Common myeloid progenitor, CD34-positive (primary cell): Measurements from ENCODE around the gene GABARAPL1.

Experiments
- CTCF ChIA-PET: fragments of 350-600 bp; sonication (Branson Sonifier 250); formaldehyde crosslinking; loops from one replicate; lab custom pipeline; 2021; ENCODE audit warnings: antibody characterized with exemption; lab: Charles Lee
- POLR2A ChIA-PET: fragments of 350-600 bp; sonication (Branson Sonifier 250); formaldehyde crosslinking; loops from one replicate; lab custom pipeline; 2021; ENCODE audit warnings: antibody characterized with exemption; lab: Charles Lee
- DNase-seq, 3 donors: peaks; one replicate each; pipeline versions ENCODE4 v3.0.0 to v3.0.0-alpha.2; 2013
- H3K27ac ChIP-seq, 2 experiments: 1 replicate in 1 of 2; 2 replicates in 1 of 2; pipeline ENCODE4 v1.7.0; 2013; ENCODE audit warnings: inconsistent platforms in 2 of 2, low read length in 2 of 2, mild to moderate bottlenecking in 2 of 2, low read depth in 1 of 2, moderate library complexity in 1 of 2; ENCODE audit not compliant: severe bottlenecking in 2 of 2, insufficient read depth in 1 of 2, poor library complexity in 1 of 2
- H3K27me3 ChIP-seq, 5 experiments: replicated peaks in 2 of 5; 1 replicate in 3 of 5; 2 replicates in 2 of 5; pipeline versions ENCODE4 v1.6.1 to v1.7.0; 2013; ENCODE audit warnings: low read length in 4 of 5, mild to moderate bottlenecking in 2 of 5, moderate library complexity in 2 of 5, inconsistent platforms in 1 of 5; ENCODE audit not compliant: insufficient read depth in 5 of 5, control insufficient read depth in 4 of 5
- H3K36me3 ChIP-seq, 4 experiments: 1 replicate in 2 of 4; 2 replicates in 2 of 4; pipeline versions ENCODE4 v1.6.1 to v1.7.0; 2013; ENCODE audit warnings: low read length in 3 of 4, control low read depth in 1 of 4, mild to moderate bottlenecking in 1 of 4; ENCODE audit not compliant: control insufficient read depth in 4 of 4, insufficient read depth in 4 of 4
- H3K4me1 ChIP-seq, 4 experiments: 1 replicate in 3 of 4; 2 replicates in 1 of 4; pipeline versions ENCODE4 v1.6.1 to v1.7.1; 2013; ENCODE audit warnings: low read length in 3 of 4, mild to moderate bottlenecking in 3 of 4, control low read depth in 1 of 4, inconsistent platforms in 1 of 4, moderate library complexity in 1 of 4; ENCODE audit not compliant: control insufficient read depth in 4 of 4, insufficient read depth in 4 of 4; ENCODE audit errors: control extremely low read depth in 1 of 4
- H3K4me3 ChIP-seq, 7 experiments: 1 replicate in 4 of 7; 2 replicates in 3 of 7; pipeline versions ENCODE4 v1.5.1 to v1.7.0; 2013; ENCODE audit warnings: mild to moderate bottlenecking in 7 of 7, low read length in 6 of 7, moderate library complexity in 6 of 7, inconsistent platforms in 2 of 7, low read depth in 2 of 7, control low read depth in 1 of 7; ENCODE audit not compliant: insufficient read depth in 4 of 7, control insufficient read depth in 1 of 7; ENCODE audit errors: extremely low read depth in 1 of 7
- H3K9me3 ChIP-seq, 5 experiments: 1 replicate in 4 of 5; 2 replicates in 1 of 5; pipeline versions ENCODE4 v1.6.1 to v1.7.1; 2013; ENCODE audit warnings: low read length in 4 of 5, mild to moderate bottlenecking in 2 of 5, inconsistent platforms in 1 of 5, low read depth in 1 of 5, moderate library complexity in 1 of 5; ENCODE audit not compliant: control insufficient read depth in 4 of 5, insufficient read depth in 2 of 5; ENCODE audit errors: control extremely low read depth in 1 of 5
- WGBS: methylation state at CpG from one replicate; pipeline ENCODE4 v1.1.5; 2013; ENCODE audit not compliant: insufficient coverage; 5-methylcytosine and 5-hydroxymethylcytosine counted together

Gene GABARAPL1

GRCh38 chr12:10249690-10250455, 37.2 kb downstream of the GABARAPL1 start:
- peak in 1 of 3 donors; percentile 33 for DNase-seq
- Histone ChIP-seq H3K4me1 (peaks cover 0 to 12% (median 8%) of the 10 kb centered on the region in 4 experiments), H3K27ac (no peak overlapping the region), H3K36me3 (no peaks in the 10 kb centered on the region), H3K4me3 (no peak overlapping the region), H3K9me3 (peaks cover 1 to 7% (median 4%) of the 10 kb centered on the region in 5 experiments), H3K27me3 (peaks cover 0 to 9% (median 0%) of the 10 kb centered on the region in 5 experiments)
- ChIA-PET POLR2A (interaction anchor here (0.6 kb wide), 1 partner anchor 90 kb away, joined by 3 read pairs; no protein-coding TSS in a partner anchor), CTCF (interaction anchor here (1.0 kb wide), 1 partner anchor 60 kb away, joined by 4 read pairs; no protein-coding TSS in a partner anchor)
- WGBS = 16% methylated on average over 5 of the region's 8 CpGs

- CTCF ChIA-PET = no interaction called here
- Histone ChIP-seq H3K4me1 (peaks cover 0 to 12% (median 8%) of the 10 kb centered on the region in 4 experiments), H3K27ac (no peak overlapping the region), H3K36me3 (no peaks in the 10 kb centered on the region), H3K4me3 (no peak overlapping the region), H3K27me3 (peaks cover 0 to 9% (median 0%) of the 10 kb centered on the region in 5 experiments), H3K9me3 (peaks cover 2 to 14% (median 6%) of the 10 kb centered on the region in 5 experiments)
- POLR2A ChIA-PET = interaction anchor here (0.6 kb wide), 1 partner anchor 919 kb away, joined by 3 read pairs; the partner anchor contains the start of gene SMIM10L1
- no peak for DNase-seq
- 100% methylated on average over 1 of the region's 4 CpGs for WGBS
Measured at GRCh38 chr12:10251669-10252068, 39.0 kb downstream of the GABARAPL1 start.

DNA sequence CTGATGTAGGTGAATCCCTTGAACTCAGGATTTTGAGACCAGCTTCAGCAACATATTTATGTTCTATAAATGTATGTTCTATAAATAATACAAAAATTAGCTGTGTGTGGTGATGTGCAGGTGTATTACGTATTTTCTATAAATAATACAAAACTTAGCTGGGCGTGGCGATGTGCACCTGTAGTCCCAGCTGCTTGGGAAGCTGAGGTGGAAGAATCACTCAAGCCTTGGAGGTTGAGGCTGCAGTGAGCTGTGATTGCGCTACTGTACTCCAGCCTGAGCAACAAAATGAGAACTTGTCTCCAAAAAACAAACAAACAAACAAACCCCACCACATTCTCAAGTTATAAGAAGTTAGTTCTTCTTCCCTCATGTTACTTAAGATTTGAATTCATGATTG, 39.5 kb downstream of the GABARAPL1 start:
- Histone ChIP-seq H3K36me3 (no peaks in the 10 kb centered on the region), H3K27me3 (peaks cover 0 to 9% (median 0%) of the 10 kb centered on the region in 5 experiments), H3K27ac (no peak overlapping the region), H3K4me3 (no peak overlapping the region), H3K4me1 (peaks cover 0 to 12% (median 8%) of the 10 kb centered on the region in 4 experiments), H3K9me3 (peaks cover 2 to 14% (median 7%) of the 10 kb centered on the region in 5 experiments)
- WGBS = 100% methylated on average over 2 of the region's 4 CpGs
- no peak for DNase-seq
- ChIA-PET POLR2A (no interaction called here), CTCF (interaction anchor here (1.4 kb wide), 1 partner anchor 99 kb away, joined by 3 read pairs; no protein-coding TSS in a partner anchor)

DNA sequence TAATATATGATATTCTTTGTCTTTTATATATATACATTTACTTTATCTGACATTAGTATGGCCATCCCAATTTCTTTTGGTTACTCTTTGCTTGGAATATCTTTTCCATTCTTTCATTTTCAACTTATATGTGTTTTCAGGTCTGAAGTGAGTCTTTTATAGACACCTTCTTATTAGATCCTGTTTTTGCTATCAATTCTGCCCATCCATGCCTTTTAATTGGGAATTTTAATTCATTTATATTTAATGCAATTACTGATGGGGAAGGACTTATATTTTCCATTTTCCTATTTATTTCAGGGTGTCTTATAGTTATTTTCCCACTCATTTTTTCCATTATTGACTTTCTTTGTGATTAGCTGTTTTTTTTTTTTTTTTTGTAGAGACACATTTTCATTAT, 43.4 kb downstream of the GABARAPL1 start:
- ChIA-PET CTCF (interaction anchor here (0.6 to 1.1 kb wide), 2 partner anchors 14 to 27 kb away, joined by 3 read pairs; no protein-coding TSS in a partner anchor), POLR2A (no interaction called here)
- no peak for DNase-seq

DNA sequence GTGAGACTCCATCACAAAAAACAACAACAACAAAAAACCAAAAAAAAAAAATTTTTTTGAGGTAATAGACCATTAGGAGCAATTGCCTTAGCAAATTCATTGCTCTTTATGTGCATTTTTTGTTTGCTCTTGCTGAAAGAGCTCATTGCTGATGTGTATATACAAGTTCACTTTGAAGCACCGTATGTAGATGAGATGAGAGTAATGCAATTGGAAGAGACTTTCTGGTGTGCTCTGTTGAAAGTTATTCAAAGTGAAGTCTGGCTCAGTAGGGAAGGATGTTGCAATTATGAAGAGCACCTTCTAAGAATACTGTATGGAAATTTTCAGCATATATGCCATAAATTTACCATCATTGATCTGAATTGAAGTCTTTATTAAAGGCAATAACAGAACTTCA, 48.2 kb downstream of the GABARAPL1 start:
- POLR2A ChIA-PET = no interaction called here
- H3K4me3 ChIP-seq = no peak overlapping the region
- peaks cover 0 to 3% (median 0%) of the 10 kb centered on the region in 5 experiments for H3K9me3 ChIP-seq
- no peaks in the 10 kb centered on the region for H3K4me1 ChIP-seq
- no peak overlapping the region for H3K27ac ChIP-seq
- H3K27me3 ChIP-seq = no peaks in the 10 kb centered on the region
- DNase-seq = no peak
- no peaks in the 10 kb centered on the region for H3K36me3 ChIP-seq
- 0% methylated on average over 1 of the region's 1 CpG for WGBS
- CTCF ChIA-PET = no interaction called here

More for the DNA sequence above, 43.4 kb downstream of the GABARAPL1 start:
- H3K4me1 ChIP-seq = no peaks in the 10 kb centered on the region
- H3K27ac ChIP-seq = no peak overlapping the region
- no peaks in the 10 kb centered on the region for H3K36me3 ChIP-seq
- no peak overlapping the region for H3K4me3 ChIP-seq
- peaks cover 2 to 14% (median 7%) of the 10 kb centered on the region in 5 experiments for H3K9me3 ChIP-seq
- H3K27me3 ChIP-seq = peaks cover 0 to 2% (median 0%) of the 10 kb centered on the region in 5 experiments

DNA sequence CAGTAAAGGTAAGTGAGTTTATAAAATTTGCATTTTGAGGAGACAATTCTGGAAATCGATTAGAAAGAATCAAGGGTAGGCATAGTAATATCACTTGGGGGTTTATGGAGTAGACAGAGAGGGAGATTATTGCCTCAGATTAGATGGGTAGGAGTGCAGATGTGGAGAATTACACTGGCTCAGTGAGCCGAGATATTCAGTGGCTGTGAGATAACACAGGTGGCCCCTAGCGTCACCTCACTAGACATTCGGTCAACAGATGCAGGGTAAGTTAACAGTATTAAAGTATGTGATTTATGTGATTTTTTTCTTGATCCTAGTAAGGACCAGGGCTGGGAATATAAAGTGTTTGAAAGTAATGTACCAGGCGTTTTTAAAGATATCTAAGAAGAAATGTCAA, 55.4 kb downstream of the GABARAPL1 start:
- POLR2A ChIA-PET = no interaction called here
- Histone ChIP-seq H3K9me3 (no peaks in the 10 kb centered on the region), H3K4me3 (no peak overlapping the region)

GRCh38 chr12:10272467-10272866, 59.8 kb downstream of the GABARAPL1 start:
- Histone ChIP-seq H3K27me3 (no peaks in the 10 kb centered on the region), H3K4me3 (no peak overlapping the region), H3K36me3 (no peaks in the 10 kb centered on the region), H3K27ac (no peak overlapping the region), H3K4me1 (no peaks in the 10 kb centered on the region), H3K9me3 (no peaks in the 10 kb centered on the region)
- ChIA-PET POLR2A (no interaction called here), CTCF (no interaction called here)
- no peak for DNase-seq
- 100% methylated on average over 1 of the region's 2 CpGs for WGBS

More for the DNA sequence above, 55.4 kb downstream of the GABARAPL1 start:
- CTCF ChIA-PET = interaction anchor here (0.7 kb wide), 1 partner anchor 32 kb away, joined by 4 read pairs; no protein-coding TSS in a partner anchor
- no peaks in the 10 kb centered on the region for H3K27me3 ChIP-seq
- H3K27ac ChIP-seq = no peak overlapping the region
- no peak for DNase-seq
- H3K36me3 ChIP-seq = no peaks in the 10 kb centered on the region
- 98% methylated on average over 5 of the region's 5 CpGs for WGBS
- no peaks in the 10 kb centered on the region for H3K4me1 ChIP-seq
